Measurements from ENCODE around the gene OR10A6.

GRCh38 chr11:7927635-7928034 lies 3.4 kb downstream of the OR10A6 start:
- TF ChIP-seq CTCF (conservative IDR thresholded peaks at IDR 0.05 in 1 of 2, IDR thresholded peaks at IDR 0.05 in 1 of 2; ENCODE audit: low read depth in 1 of 2, low read length in 2 of 2) (no peak), EZH2 (IDR thresholded peaks at IDR 0.05; ENCODE audit: low read length, missing control alignments) (no peak)

All from fibroblast of lung (primary cell).